ENCODE results near the gene GABPB1. TPM values are rescaled to one million over a fixed set of nuclear protein-coding genes. Genes with fewer than 3 reads are reported as not detected.

The GABPB1 gene
- total RNA-seq, 1 experiment from 2014 or later, result 45.0 TPM

DNA sequence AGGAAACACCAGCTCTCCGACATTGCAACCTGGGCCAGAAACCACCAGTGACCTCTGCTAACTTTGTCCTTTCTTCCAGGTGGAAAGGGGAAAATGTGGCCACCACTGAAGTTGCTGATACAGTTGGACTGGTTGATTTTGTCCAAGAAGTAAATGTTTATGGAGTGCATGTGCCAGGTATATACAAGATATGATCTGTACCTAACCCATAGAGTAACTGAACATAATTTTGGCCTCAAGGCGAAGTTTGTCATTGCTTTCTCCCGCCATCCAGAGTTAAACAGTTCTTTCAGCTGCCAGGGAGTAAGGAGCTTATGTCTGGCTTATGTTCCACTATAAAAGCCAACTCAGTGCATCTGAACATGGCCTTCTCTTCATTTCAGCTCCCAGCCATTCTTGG, 126.1 kb downstream of the GABPB1 start:
- Mint-ChIP-seq H3K9me3 (no peaks in the 10 kb centered on the region), H3K4me1 (no peaks in the 10 kb centered on the region), H3K27ac (no peak overlapping the region), H3K4me3 (no peak overlapping the region), H3K36me3 (ENCODE audit: insufficient read depth in 1 of 3, low read depth in 3 of 3) (no peaks in the 10 kb centered on the region; a peak in 1 of 7 replicates), H3K27me3 (ENCODE audit: low read depth) (no peaks in the 10 kb centered on the region)
- H3K27me3 ChIP-seq (ENCODE audit: insufficient read depth, low read length), result no peaks in the 10 kb centered on the region
- no peaks in the 10 kb centered on the region for H3K9me3 ChIP-seq (ENCODE audit: control insufficient read depth, low read depth, low read length)
- no peak overlapping the region for H2BK120ac ChIP-seq (ENCODE audit: low read depth, low read length, poor library complexity, severe bottlenecking)
- H3K4me1 ChIP-seq (ENCODE audit: insufficient read depth, low read length), result no peaks in the 10 kb centered on the region
- no peak overlapping the region for H4K91ac ChIP-seq (ENCODE audit: insufficient read length, low read depth, low read length)
- H2BK20ac ChIP-seq (ENCODE audit: low read depth, low read length, poor library complexity, severe bottlenecking), result no peak overlapping the region
- no peak overlapping the region for H4K5ac ChIP-seq (ENCODE audit: insufficient read length, low read depth, low read length)
- H4K20me1 ChIP-seq (ENCODE audit: control insufficient read depth, insufficient read depth, insufficient read length), result no peaks in the 10 kb centered on the region
- WGBS (ENCODE audit: extremely low coverage, insufficient read length, low lambda C conversion rate), result no CpG with 5 or more reads among the region's 3 CpGs
- H4K8ac ChIP-seq (replicated peaks; ENCODE audit: insufficient read length, low read depth, low read length), result no peak overlapping the region
- no peak overlapping the region for H2BK12ac ChIP-seq (ENCODE audit: insufficient read length, low read depth, low read length)
- H3K4me2 ChIP-seq (ENCODE audit: insufficient read depth, insufficient read length, low read length), result no peak overlapping the region
- H3K14ac ChIP-seq (ENCODE audit: insufficient read depth, low read length), result no peak overlapping the region
- H2BK5ac ChIP-seq (ENCODE audit: insufficient read length, low read length), result no peak overlapping the region
- H3K18ac ChIP-seq (ENCODE audit: insufficient read length, low read depth, low read length), result no peak overlapping the region
- no peak overlapping the region for H3K56ac ChIP-seq (ENCODE audit: insufficient read length, low read depth, low read length)
- H3K79me1 ChIP-seq (ENCODE audit: insufficient read depth, low read depth, low read length, poor library complexity, severe bottlenecking), result no peaks in the 10 kb centered on the region
- no peak overlapping the region for H2AFZ ChIP-seq (ENCODE audit: low read length)
- H3K4ac ChIP-seq (ENCODE audit: low read depth, low read length), result no peak overlapping the region
- H3K9ac ChIP-seq (ENCODE audit: extremely low read depth, insufficient read length, low read length), result no peak overlapping the region
- H2AK5ac ChIP-seq (ENCODE audit: insufficient read length, low read length), result no peak overlapping the region
- H3K23me2 ChIP-seq (ENCODE audit: insufficient read length, low read depth, low read length, poor library complexity, severe bottlenecking), result no peaks in the 10 kb centered on the region
- no peak overlapping the region for H3T11ph ChIP-seq (ENCODE audit: low read length)
- no peak overlapping the region for H3K27ac ChIP-seq (ENCODE audit: insufficient read length, low read depth, low read length)
- H2BK15ac ChIP-seq (ENCODE audit: low read depth, low read length), result no peak overlapping the region
- no peak for DNase-seq
- H3K23ac ChIP-seq (ENCODE audit: insufficient read length, low read depth, low read length), result no peak overlapping the region
- TF ChIP-seq, protein P1, sequence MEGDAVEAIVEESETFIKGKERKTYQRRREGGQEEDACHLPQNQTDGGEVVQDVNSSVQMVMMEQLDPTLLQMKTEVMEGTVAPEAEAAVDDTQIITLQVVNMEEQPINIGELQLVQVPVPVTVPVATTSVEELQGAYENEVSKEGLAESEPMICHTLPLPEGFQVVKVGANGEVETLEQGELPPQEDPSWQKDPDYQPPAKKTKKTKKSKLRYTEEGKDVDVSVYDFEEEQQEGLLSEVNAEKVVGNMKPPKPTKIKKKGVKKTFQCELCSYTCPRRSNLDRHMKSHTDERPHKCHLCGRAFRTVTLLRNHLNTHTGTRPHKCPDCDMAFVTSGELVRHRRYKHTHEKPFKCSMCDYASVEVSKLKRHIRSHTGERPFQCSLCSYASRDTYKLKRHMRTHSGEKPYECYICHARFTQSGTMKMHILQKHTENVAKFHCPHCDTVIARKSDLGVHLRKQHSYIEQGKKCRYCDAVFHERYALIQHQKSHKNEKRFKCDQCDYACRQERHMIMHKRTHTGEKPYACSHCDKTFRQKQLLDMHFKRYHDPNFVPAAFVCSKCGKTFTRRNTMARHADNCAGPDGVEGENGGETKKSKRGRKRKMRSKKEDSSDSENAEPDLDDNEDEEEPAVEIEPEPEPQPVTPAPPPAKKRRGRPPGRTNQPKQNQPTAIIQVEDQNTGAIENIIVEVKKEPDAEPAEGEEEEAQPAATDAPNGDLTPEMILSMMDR (conservative IDR thresholded peaks at IDR 0.05), result no peak
- H3K79me2 ChIP-seq (ENCODE audit: insufficient read depth, low read length), result no peaks in the 10 kb centered on the region
